ENCODE results near the gene KIF20A. TPM values are rescaled to one million over a fixed set of nuclear protein-coding genes. Genes with fewer than 3 reads are reported as not detected.

KIF20A gene
- total RNA-seq, 1 experiment from 2014 or later = 81.9 TPM

GRCh38 chr5:138213161-138214029, 34.5 kb downstream of the KIF20A start, which contains the start of gene CDC23 (continued):
- TF ChIP-seq HMGXB4 (CRISPR knock-in tag; IDR thresholded peaks at IDR 0.05) (no peak), ZNF416 (CRISPR knock-in tag; IDR thresholded peaks at IDR 0.05) (no peak)

GRCh38 chr5:138216799-138217198, 37.9 kb downstream of the KIF20A start:
- Mint-ChIP-seq H3K27ac (no peak overlapping the region), H3K27me3 (ENCODE audit: low read depth) (no peaks in the 10 kb centered on the region; the same call in none of the 2 replicates), H3K4me3 (no peak overlapping the region), H3K36me3 (peaks cover 9% of the 10 kb centered on the region), H3K4me1 (peaks cover 5% of the 10 kb centered on the region; the same call in 1 of the 2 replicates), H3K9me3 (peaks cover 13% of the 10 kb centered on the region)
- POLR2A ChIA-PET = no interaction called here
- DNase-seq (ENCODE audit: low spot score) (no peak), ATAC-seq (no peak)
- CTCF ChIA-PET = interaction anchor here (4.8 kb wide), 1 partner anchor 136 kb away, joined by 63 read pairs; the partner anchor contains the start of gene KDM3B
- TF ChIP-seq RELA (CRISPR knock-in tag; IDR thresholded peaks at IDR 0.05; ENCODE audit: borderline replicate concordance) (no peak), IRF2 (CRISPR knock-in tag; IDR thresholded peaks at IDR 0.05; ENCODE audit: borderline replicate concordance, low read depth) (no peak), CREM (CRISPR knock-in tag; IDR thresholded peaks at IDR 0.05) (no peak), E2F4 (CRISPR knock-in tag; IDR thresholded peaks at IDR 0.05; ENCODE audit: borderline replicate concordance, low read depth) (no peak), OVOL2 (CRISPR knock-in tag; IDR thresholded peaks at IDR 0.05; ENCODE audit: borderline replicate concordance) (no peak), NR3C1 (CRISPR knock-in tag; conservative IDR thresholded peaks at IDR 0.05; ENCODE audit: low read depth) (no peak), JUN (CRISPR knock-in tag; IDR thresholded peaks at IDR 0.05) (no peak), ATF6 (CRISPR knock-in tag; IDR thresholded peaks at IDR 0.05) (no peak)

- ChIA-PET CTCF (interaction anchor here (0.5 to 2.8 kb wide), 7 partner anchors 10 to 201 kb away, joined by 3 to 26 read pairs (median 3); partner anchors contain the start of genes CDC23 and KDM3B), POLR2A (interaction anchor here (1.0 to 1.4 kb wide), 2 partner anchors 10 to 51 kb away, joined by 4 to 5 read pairs; partner anchors contain the start of genes CDC23 and GFRA3)
- Mint-ChIP-seq H3K4me3 (no peak overlapping the region), H3K27me3 (ENCODE audit: low read depth) (peaks cover 2% of the 10 kb centered on the region), H3K36me3 (peaks cover 7% of the 10 kb centered on the region), H3K9me3 (peaks cover 20% of the 10 kb centered on the region), H3K27ac (no peak overlapping the region), H3K4me1 (0 out of 2 replicates have a peak, but pooled peaks cover 3% of the 10 kb centered on the region)
- ATAC-seq (no peak), DNase-seq (ENCODE audit: low spot score) (no peak)
- TF ChIP-seq JAZF1 (CRISPR knock-in tag; IDR thresholded peaks at IDR 0.05) = no peak
- TF ChIP-seq TCF7 (CRISPR knock-in tag; IDR thresholded peaks at IDR 0.05; ENCODE audit: low read depth) = no peak
- no peak for TF ChIP-seq ELF4 (CRISPR knock-in tag; IDR thresholded peaks at IDR 0.05; ENCODE audit: low read depth)
- no peak for TF ChIP-seq PRDM15 (CRISPR knock-in tag; IDR thresholded peaks at IDR 0.05)
- no peak for TF ChIP-seq NR1H2 (CRISPR knock-in tag; IDR thresholded peaks at IDR 0.05)
- TF ChIP-seq IRF2 (CRISPR knock-in tag; IDR thresholded peaks at IDR 0.05; ENCODE audit: borderline replicate concordance, low read depth) = no peak
- no peak for TF ChIP-seq ATF3 (CRISPR knock-in tag; conservative IDR thresholded peaks at IDR 0.05)
- no peak for TF ChIP-seq E2F1 (CRISPR knock-in tag; IDR thresholded peaks at IDR 0.05)
- TF ChIP-seq ZNF121 (CRISPR knock-in tag; IDR thresholded peaks at IDR 0.05) = no peak
- no peak for TF ChIP-seq IRF1 (CRISPR knock-in tag; IDR thresholded peaks at IDR 0.05)
- no peak for TF ChIP-seq MXD4 (CRISPR knock-in tag; IDR thresholded peaks at IDR 0.05; ENCODE audit: borderline replicate concordance)
- TF ChIP-seq SP1 (CRISPR knock-in tag; conservative IDR thresholded peaks at IDR 0.05) = no peak
Measured at GRCh38 chr5:138223532-138223931, 44.6 kb downstream of the KIF20A start.
